Tibial nerve (tissue), 4 donors: ENCODE measurements around the gene DISC1. TPM values are rescaled to one million over a fixed set of nuclear protein-coding genes. Genes with fewer than 3 reads are reported as not detected.

Experiments
- DNase-seq, 2 donors: peaks; one replicate each; pipeline ENCODE4 v3.0.0-alpha.2; 2019; ENCODE audit warnings: low spot score in 2 of 2
- H3K27ac ChIP-seq, 4 donors: fragments of 200-600 bp; sonication (generic) in 3 of 4; one replicate each; pipeline ENCODE4 v1.5.1; 2017 to 2019; ENCODE audit warnings: mild to moderate bottlenecking in 1 of 4
- H3K27me3 ChIP-seq, 2 donors: fragments of 200-600 bp; sonication (generic) in 1 of 2; one replicate each; pipeline versions ENCODE4 v1.5.1 to v1.6.0; 2017 to 2019
- H3K36me3 ChIP-seq, 3 donors: fragments of 200-600 bp; sonication (generic); one replicate each; pipeline ENCODE4 v1.5.1; 2018 to 2019
- H3K4me1 ChIP-seq, 4 donors: fragments of 200-600 bp; sonication (generic) in 3 of 4; one replicate each; pipeline ENCODE4 v1.5.1; 2017 to 2019
- H3K4me3 ChIP-seq, 4 donors: fragments of 200-600 bp; sonication (generic) in 3 of 4; one replicate each; pipeline ENCODE4 v1.5.1; 2017 to 2019; ENCODE audit warnings: mild to moderate bottlenecking in 1 of 4, moderate library complexity in 1 of 4
- H3K9me3 ChIP-seq, 4 donors: fragments of 200-600 bp; sonication (generic) in 3 of 4; one replicate each; pipeline ENCODE4 v1.5.1; 2017 to 2019
- EP300 ChIP-seq, 2 donors: sonication (generic); formaldehyde crosslinking; IDR thresholded peaks; one replicate each; pipeline ENCODE4 v1.6.1; 2017; ENCODE audit warnings: antibody characterized with exemption in 2 of 2, mild to moderate bottlenecking in 1 of 2
- POLR2A ChIP-seq, 2 donors: fragments of 450-650 bp; IDR thresholded peaks; one replicate each; pipeline ENCODE4 v1.6.1; 2017; ENCODE audit warnings: antibody characterized with exemption in 2 of 2, mild to moderate bottlenecking in 2 of 2, moderate library complexity in 2 of 2
- WGBS, 2 donors: methylation state at CpG; one replicate each; pipeline ENCODE4 v1.1.5; 2018; 5-methylcytosine and 5-hydroxymethylcytosine counted together
- total RNA-seq, 4 donors: library from RNA; depleted of rRNA; stranded (reverse); fragments of >200 nt; gene quantifications; one replicate each; pipeline ENCODE4 v1.1.0, GENCODE V29; 2016
- TF ChIP-seq, protein P1 (sequence below), 5 experiments: fragments of 200-600 bp in 3 of 5; fragments of 450-650 bp in 2 of 5; sonication (generic) in 3 of 5; IDR thresholded peaks; one replicate each; pipeline ENCODE4 v1.5.1; 2016 to 2019; ENCODE audit warnings: antibody characterized with exemption in 5 of 5, mild to moderate bottlenecking in 3 of 5, moderate library complexity in 2 of 5

DISC1 gene
- total RNA-seq, 4 donors from 2014 or later: 29.9 to 39.0 (median 32.7) TPM

DNA sequence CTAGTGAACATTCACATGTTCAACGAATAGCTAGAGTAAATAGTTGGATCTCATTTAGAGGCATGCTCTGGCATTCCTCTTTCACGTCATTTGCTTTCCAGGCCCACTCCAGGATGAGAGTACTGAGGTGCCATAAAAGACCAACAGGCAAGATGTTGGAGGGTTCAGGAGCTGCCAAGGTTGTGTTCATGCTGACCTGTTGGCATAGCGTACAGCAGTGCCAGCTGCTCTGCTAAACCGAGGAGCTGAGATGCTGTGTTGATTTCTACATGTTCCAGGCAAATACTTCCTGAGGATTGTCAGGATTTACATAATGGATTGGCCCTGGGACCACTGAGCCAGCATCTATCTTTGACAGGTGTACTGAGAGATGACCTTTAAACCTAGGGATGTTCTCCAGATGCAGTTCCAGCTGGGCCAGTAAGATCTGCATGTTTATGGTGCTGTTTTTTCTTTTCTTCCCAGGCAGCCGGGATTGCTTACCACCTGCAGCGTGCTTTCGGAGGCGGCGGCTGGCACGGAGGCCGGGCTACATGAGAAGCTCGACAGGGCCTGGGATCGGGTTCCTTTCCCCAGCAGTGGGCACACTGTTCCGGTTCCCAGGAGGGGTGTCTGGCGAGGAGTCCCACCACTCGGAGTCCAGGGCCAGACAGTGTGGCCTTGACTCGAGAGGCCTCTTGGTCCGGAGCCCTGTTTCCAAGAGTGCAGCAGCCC is 66.9 kb downstream of the DISC1 start:
- Histone ChIP-seq H3K4me1 (peaks cover 0 to 46% (median 9%) of the 10 kb centered on the region in 4 donors), H3K27me3 (no peaks in the 10 kb centered on the region), H3K36me3 (peaks cover 0 to 14% (median 0%) of the 10 kb centered on the region in 3 donors), H3K4me3 (no peak overlapping the region), H3K27ac (no peak overlapping the region), H3K9me3 (no peaks in the 10 kb centered on the region)
- TF ChIP-seq EP300 (IDR thresholded peaks at IDR 0.05) (no peak), POLR2A (IDR thresholded peaks at IDR 0.05) (no peak)
- TF ChIP-seq, protein P1, sequence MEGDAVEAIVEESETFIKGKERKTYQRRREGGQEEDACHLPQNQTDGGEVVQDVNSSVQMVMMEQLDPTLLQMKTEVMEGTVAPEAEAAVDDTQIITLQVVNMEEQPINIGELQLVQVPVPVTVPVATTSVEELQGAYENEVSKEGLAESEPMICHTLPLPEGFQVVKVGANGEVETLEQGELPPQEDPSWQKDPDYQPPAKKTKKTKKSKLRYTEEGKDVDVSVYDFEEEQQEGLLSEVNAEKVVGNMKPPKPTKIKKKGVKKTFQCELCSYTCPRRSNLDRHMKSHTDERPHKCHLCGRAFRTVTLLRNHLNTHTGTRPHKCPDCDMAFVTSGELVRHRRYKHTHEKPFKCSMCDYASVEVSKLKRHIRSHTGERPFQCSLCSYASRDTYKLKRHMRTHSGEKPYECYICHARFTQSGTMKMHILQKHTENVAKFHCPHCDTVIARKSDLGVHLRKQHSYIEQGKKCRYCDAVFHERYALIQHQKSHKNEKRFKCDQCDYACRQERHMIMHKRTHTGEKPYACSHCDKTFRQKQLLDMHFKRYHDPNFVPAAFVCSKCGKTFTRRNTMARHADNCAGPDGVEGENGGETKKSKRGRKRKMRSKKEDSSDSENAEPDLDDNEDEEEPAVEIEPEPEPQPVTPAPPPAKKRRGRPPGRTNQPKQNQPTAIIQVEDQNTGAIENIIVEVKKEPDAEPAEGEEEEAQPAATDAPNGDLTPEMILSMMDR (IDR thresholded peaks at IDR 0.05): no peak
- no peak for DNase-seq
- 70 to 87% methylated on average over 13 to 18 of the region's 18 CpGs for WGBS, 2 donors

DNA sequence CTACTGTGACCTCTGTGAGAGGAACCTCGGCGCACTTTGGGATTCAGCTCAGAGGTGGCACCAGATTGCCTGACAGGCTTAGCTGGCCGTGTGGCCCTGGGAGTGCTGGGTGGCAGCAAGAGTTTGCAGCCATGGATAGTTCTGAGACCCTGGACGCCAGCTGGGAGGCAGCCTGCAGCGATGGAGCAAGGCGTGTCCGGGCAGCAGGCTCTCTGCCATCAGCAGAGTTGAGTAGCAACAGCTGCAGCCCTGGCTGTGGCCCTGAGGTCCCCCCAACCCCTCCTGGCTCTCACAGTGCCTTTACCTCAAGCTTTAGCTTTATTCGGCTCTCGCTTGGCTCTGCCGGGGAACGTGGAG is 67.5 kb downstream of the DISC1 start:
- H3K36me3 ChIP-seq: peaks cover 0 to 14% (median 0%) of the 10 kb centered on the region in 3 donors
- DNase-seq: no peak
- H3K4me1 ChIP-seq: peaks cover 0 to 48% (median 9%) of the 10 kb centered on the region in 4 donors
- H3K27me3 ChIP-seq: no peaks in the 10 kb centered on the region
- 76 to 81% methylated on average over 4 to 11 of the region's 11 CpGs for WGBS, 2 donors
- no peak overlapping the region for H3K27ac ChIP-seq
- H3K4me3 ChIP-seq: no peak overlapping the region
- no peaks in the 10 kb centered on the region for H3K9me3 ChIP-seq
- TF ChIP-seq EP300 (IDR thresholded peaks at IDR 0.05): no peak
- TF ChIP-seq, protein P1 (IDR thresholded peaks at IDR 0.05): no peak
- TF ChIP-seq POLR2A (IDR thresholded peaks at IDR 0.05): no peak

DNA sequence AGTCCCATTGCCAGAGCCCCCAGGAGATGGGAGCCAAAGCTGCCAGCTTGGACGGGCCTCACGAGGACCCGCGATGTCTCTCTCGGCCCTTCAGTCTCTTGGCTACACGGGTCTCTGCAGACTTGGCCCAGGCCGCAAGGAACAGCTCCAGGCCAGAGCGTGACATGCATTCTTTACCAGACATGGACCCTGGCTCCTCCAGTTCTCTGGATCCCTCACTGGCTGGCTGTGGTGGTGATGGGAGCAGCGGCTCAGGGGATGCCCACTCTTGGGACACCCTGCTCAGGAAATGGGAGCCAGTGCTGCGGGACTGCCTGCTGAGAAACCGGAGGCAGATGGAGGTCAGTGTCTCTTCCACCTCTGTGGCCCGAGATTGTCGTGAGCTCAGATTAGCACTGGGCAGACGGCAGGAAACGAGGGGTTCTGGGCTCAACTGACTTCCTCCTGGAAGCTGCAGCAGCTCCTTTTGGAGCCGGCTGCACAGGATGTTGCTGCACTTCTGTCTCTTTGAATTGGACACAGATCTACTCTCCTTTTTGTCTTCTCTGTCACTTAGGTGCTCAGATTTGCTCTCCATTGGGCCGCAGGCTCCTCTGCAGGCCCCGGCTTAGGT is 68.0 kb downstream of the DISC1 start:
- peaks cover 0 to 14% (median 0%) of the 10 kb centered on the region in 3 donors for H3K36me3 ChIP-seq
- no peak for DNase-seq
- peaks cover 0 to 53% (median 9%) of the 10 kb centered on the region in 4 donors for H3K4me1 ChIP-seq
- no peak for TF ChIP-seq EP300 (IDR thresholded peaks at IDR 0.05)
- TF ChIP-seq POLR2A (IDR thresholded peaks at IDR 0.05): no peak
- TF ChIP-seq, protein P1 (IDR thresholded peaks at IDR 0.05): no peak
- 69 to 82% methylated on average over 12 to 15 of the region's 18 CpGs for WGBS, 2 donors
- H3K27ac ChIP-seq: no peak overlapping the region
- no peak overlapping the region for H3K4me3 ChIP-seq
- H3K27me3 ChIP-seq: no peaks in the 10 kb centered on the region
- H3K9me3 ChIP-seq: no peaks in the 10 kb centered on the region

DNA sequence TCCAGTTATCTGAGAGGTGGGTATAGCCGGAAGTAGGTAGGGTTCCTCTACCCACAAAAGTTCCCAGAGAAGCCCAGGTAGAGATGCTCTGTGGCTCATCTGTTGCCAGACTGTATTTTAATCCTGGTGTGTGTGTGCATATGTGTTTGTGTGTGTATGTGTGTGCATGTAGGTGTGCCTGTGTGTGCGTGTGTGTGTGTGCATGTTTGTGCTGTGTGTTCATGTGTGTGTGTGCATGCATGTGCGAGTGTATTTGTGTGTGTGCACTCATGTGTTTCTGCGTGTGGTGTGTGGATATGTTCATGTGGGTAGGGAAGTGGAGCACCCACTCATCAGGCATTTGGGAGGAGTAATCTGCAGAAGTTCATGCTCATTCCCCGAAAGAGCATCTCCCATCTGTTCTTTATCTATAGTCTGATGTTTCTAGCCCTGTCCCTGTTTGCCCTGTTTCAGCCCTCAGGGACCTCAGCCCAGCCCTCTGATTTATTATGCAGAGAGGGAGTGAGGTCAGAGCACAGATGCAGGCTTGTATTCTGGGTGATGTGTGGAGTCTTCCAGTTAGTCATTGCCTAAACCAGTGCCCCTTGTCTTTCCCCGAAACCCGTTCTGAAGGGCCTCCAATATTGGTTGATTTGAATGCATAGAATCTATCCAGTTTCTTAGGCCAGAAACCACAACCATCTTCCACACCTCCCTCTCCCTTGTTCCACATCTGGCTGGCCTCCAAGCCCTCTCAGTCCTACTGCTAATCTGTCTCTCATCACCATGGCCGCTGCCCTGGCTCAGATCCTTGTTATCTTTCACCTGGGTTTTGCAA is 69.1 kb downstream of the DISC1 start:
- 58 to 65% methylated on average over 8 of the region's 8 CpGs for WGBS, 2 donors
- no peak overlapping the region for H3K4me3 ChIP-seq
- peaks cover 0 to 14% (median 0%) of the 10 kb centered on the region in 3 donors for H3K36me3 ChIP-seq
- H3K27me3 ChIP-seq: no peaks in the 10 kb centered on the region
- TF ChIP-seq EP300 (IDR thresholded peaks at IDR 0.05) (no peak), POLR2A (IDR thresholded peaks at IDR 0.05) (no peak)
- TF ChIP-seq, protein P1 (IDR thresholded peaks at IDR 0.05): no peak
- peaks cover 0 to 48% (median 6%) of the 10 kb centered on the region in 4 donors for H3K4me1 ChIP-seq
- no peak for DNase-seq
- no peak overlapping the region for H3K27ac ChIP-seq
- no peaks in the 10 kb centered on the region for H3K9me3 ChIP-seq
